SU-DHL-6 (cell line): ENCODE measurements around the gene ASB15.

Experiments used
- H2AFZ ChIP-seq: fragments of 200-600 bp; sonication (generic); 2 replicates; pipeline ENCODE4 v1.6.1; 2014; ENCODE audit warnings: low read depth, mild to moderate bottlenecking, moderate library complexity, mixed read lengths, antibody characterized with exemption, low read length; ENCODE audit not compliant: severe bottlenecking
- H3F3A ChIP-seq: fragments of 200-600 bp; shearing (Covaris generic); 2 replicates; pipeline ENCODE4 v1.6.0; 2016; ENCODE audit warnings: antibody characterized with exemption, mild to moderate bottlenecking; ENCODE audit not compliant: insufficient read depth
- H3K27ac ChIP-seq: fragments of 200-600 bp; sonication (generic); 2 replicates; pipeline ENCODE4 v1.5.1; 2016; ENCODE audit warnings: low read depth, mild to moderate bottlenecking, low read length, moderate library complexity, mixed read lengths
- H3K27me3 ChIP-seq: fragments of 200-600 bp; sonication (generic), shearing (Covaris generic); 2 replicates; pipeline ENCODE4 v1.6.0; 2014; ENCODE audit warnings: mild to moderate bottlenecking, low read length
- H3K36me3 ChIP-seq: fragments of 200-600 bp; sonication (generic); 2 replicates; pipeline ENCODE4 v1.6.1; 2014; ENCODE audit warnings: mild to moderate bottlenecking, low read length, mixed read lengths
- H3K4me2 ChIP-seq: fragments of 300-600, 200-600 bp; shearing (Covaris generic), sonication (generic); 2 replicates; pipeline ENCODE4 v1.6.0; 2014; ENCODE audit warnings: low read length, low read depth, mild to moderate bottlenecking; ENCODE audit not compliant: poor library complexity, severe bottlenecking
- H3K4me3 ChIP-seq: fragments of 200-600 bp; sonication (generic); 2 replicates; pipeline ENCODE4 v1.5.1; 2014; ENCODE audit warnings: antibody characterized with exemption, low read length, mild to moderate bottlenecking, mixed read lengths; ENCODE audit not compliant: insufficient read depth, poor library complexity, severe bottlenecking
- H3K79me2 ChIP-seq: fragments of 200-600 bp; sonication (generic); 2 replicates; pipeline ENCODE4 v1.6.1; 2014; ENCODE audit warnings: mild to moderate bottlenecking, low read length, moderate library complexity; ENCODE audit not compliant: insufficient read depth
- H3K9ac ChIP-seq: fragments of 200-600 bp; sonication (generic); 2 replicates; pipeline ENCODE4 v1.7.0; 2014; ENCODE audit warnings: mild to moderate bottlenecking, low read length
- H3K9me2 ChIP-seq: fragments of 200-600 bp; sonication (generic); replicated peaks from 2 replicates; pipeline ENCODE4 v1.6.1; 2014; ENCODE audit warnings: low read length; ENCODE audit not compliant: insufficient read depth
- H3K9me3 ChIP-seq: fragments of 200-600 bp; sonication (generic); 2 replicates; pipeline ENCODE4 v1.6.1; 2014; ENCODE audit warnings: low read length, mixed read lengths; ENCODE audit not compliant: insufficient read depth
- H4K20me1 ChIP-seq: fragments of 200-600 bp; sonication (generic); 2 replicates; pipeline ENCODE4 v1.6.1; 2014; ENCODE audit warnings: low read depth, mild to moderate bottlenecking, antibody characterized with exemption, low read length, moderate library complexity, mixed read lengths
- EZH2phosphoT487 ChIP-seq: fragments of 200-600 bp; sonication (generic), shearing (Covaris generic); conservative IDR thresholded peaks from 2 replicates; pipeline ENCODE4 v1.6.1; 2018; ENCODE audit warnings: mild to moderate bottlenecking, antibody characterized with exemption, low read length, moderate library complexity, mixed read lengths
- TF ChIP-seq, protein P1 (sequence below): fragments of 200-600 bp; sonication (generic); IDR thresholded peaks from one replicate; pipeline ENCODE4 v1.5.1; 2017; ENCODE audit warnings: antibody characterized with exemption, mild to moderate bottlenecking, low read length, moderate library complexity; ENCODE audit not compliant: insufficient read depth, poor library complexity, severe bottlenecking

Gene ASB15

DNA sequence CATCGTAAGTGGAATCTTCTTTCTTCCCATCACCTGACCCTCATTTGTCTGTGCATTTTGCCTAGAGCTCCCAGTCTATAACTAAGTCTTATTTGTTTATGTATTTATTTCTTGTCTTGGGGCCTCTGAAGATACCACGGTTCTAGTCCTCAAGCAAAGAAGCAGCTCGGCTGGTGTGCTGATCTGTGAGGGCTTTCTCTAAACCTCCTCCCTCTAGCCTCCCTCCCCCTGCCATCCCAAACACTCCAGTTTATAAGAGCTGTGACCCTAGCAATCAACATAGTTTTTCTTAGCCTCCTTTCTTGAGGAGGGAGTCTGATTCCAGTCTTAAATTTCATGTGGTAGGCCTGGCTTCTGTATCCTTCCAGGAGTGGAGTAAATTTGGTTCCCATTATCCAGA, 28.3 kb upstream of the ASB15 start:
- Histone ChIP-seq H3K9ac (no peak overlapping the region), H4K20me1 (no peaks in the 10 kb centered on the region), H3K4me3 (no peak overlapping the region), H3K4me2 (no peak overlapping the region), H3K27me3 (no peaks in the 10 kb centered on the region), H3K27ac (no peak overlapping the region), H3K9me2 (no peaks in the 10 kb centered on the region), H3K36me3 (no peaks in the 10 kb centered on the region), H3K79me2 (no peaks in the 10 kb centered on the region), H3F3A (no peaks in the 10 kb centered on the region), H2AFZ (no peak overlapping the region), H3K9me3 (no peaks in the 10 kb centered on the region)
- no peak for TF ChIP-seq EZH2phosphoT487

DNA sequence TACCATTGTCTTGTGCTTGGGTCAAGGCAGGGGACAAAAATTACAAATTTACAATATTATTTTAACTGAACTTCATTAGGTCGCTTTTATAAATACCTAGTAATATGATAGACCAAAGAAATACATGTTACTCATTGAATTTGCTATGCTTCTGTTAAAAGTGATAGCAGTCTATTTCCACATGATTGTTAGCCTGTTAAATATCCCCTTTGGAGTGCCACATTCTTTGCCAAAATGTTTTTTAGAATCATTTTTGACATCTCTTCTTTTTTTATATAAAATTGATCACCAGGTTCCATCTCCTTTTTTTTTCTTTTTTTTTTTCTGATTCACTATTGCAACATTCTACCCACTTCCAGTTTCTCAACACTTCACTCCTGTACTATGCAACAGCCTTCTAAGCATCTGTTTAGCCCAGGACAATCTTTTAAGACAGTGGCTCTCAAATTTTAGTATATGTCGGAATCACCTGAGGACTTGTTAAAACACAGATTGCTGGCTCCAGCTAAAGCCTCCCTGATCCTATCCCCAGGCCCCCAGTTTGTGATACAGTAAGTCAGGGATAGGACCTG, 27.6 kb upstream of the ASB15 start:
- H3K4me3 ChIP-seq, result no peak overlapping the region
- no peaks in the 10 kb centered on the region for H3K9me2 ChIP-seq
- no peak overlapping the region for H3K4me2 ChIP-seq
- H4K20me1 ChIP-seq, result no peaks in the 10 kb centered on the region
- no peak overlapping the region for H2AFZ ChIP-seq
- no peak overlapping the region for H3K9ac ChIP-seq
- H3F3A ChIP-seq, result no peaks in the 10 kb centered on the region
- no peaks in the 10 kb centered on the region for H3K36me3 ChIP-seq
- H3K9me3 ChIP-seq, result no peaks in the 10 kb centered on the region
- no peaks in the 10 kb centered on the region for H3K27me3 ChIP-seq
- TF ChIP-seq, protein P1, sequence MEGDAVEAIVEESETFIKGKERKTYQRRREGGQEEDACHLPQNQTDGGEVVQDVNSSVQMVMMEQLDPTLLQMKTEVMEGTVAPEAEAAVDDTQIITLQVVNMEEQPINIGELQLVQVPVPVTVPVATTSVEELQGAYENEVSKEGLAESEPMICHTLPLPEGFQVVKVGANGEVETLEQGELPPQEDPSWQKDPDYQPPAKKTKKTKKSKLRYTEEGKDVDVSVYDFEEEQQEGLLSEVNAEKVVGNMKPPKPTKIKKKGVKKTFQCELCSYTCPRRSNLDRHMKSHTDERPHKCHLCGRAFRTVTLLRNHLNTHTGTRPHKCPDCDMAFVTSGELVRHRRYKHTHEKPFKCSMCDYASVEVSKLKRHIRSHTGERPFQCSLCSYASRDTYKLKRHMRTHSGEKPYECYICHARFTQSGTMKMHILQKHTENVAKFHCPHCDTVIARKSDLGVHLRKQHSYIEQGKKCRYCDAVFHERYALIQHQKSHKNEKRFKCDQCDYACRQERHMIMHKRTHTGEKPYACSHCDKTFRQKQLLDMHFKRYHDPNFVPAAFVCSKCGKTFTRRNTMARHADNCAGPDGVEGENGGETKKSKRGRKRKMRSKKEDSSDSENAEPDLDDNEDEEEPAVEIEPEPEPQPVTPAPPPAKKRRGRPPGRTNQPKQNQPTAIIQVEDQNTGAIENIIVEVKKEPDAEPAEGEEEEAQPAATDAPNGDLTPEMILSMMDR, result no peak
- H3K79me2 ChIP-seq, result no peaks in the 10 kb centered on the region
- H3K27ac ChIP-seq, result no peak overlapping the region

DNA sequence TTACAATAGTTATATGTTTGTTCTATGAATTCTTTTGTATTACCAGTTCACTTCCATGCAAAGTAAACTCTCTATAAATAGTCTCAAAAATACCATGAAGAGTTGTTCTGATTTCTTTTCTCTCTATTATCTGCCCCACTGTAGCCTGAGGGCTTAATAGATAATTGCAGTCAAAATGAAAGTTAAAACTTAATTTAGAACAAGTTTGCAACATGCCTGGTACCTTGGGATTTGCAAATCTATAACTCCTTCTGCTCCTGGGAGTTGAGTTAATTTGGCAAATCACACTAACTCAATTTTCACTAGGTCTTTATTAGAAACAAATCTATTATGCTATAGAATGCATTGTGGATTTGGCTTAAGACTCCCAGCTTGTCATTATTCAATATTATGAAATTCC, 22.2 kb upstream of the ASB15 start:
- Histone ChIP-seq H3K4me3 (no peak overlapping the region), H3K9me3 (no peaks in the 10 kb centered on the region), H3K79me2 (no peaks in the 10 kb centered on the region), H2AFZ (no peak overlapping the region), H3K9me2 (no peaks in the 10 kb centered on the region), H3K36me3 (no peaks in the 10 kb centered on the region), H4K20me1 (no peaks in the 10 kb centered on the region; the same call in 1 of the 2 replicates), H3K27ac (no peak overlapping the region), H3K4me2 (no peak overlapping the region), H3K27me3 (no peaks in the 10 kb centered on the region), H3K9ac (no peak overlapping the region), H3F3A (no peaks in the 10 kb centered on the region)
- TF ChIP-seq, protein P1, result no peak
- TF ChIP-seq EZH2phosphoT487, result no peak

DNA sequence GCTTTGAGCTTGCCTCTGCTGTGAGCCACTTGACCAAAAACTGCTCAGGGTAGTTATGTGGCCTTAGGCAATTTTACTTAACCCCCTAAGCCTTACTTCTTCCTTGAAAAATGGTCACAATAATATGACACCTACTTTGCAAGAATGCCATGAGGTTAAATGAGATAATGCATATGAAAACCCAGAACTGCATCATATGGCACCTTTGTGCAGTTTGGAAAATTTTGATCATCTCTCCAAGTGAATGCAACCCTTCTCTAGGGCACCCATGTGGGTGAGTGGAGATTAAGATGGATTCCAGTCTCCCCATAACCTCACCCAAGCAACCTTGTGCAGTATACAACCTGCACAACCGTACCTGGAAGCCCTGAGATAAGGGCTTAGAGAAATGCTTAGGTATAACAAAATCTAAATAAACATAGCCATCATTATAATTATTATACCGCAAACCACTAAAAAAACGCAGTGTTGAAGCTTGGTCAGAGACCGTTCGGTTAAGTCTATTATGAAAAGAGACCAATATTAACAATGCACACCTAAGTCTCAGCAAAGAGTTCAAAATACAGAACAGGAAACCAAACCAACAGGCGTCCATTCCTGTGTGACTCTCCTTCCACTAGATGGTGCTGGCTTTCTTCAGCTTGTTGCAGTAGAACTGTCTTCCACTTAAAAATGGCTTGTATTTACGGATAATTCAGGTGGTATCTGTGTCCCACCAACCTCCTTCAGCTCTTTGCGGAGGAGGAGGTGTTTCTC, 21.0 kb upstream of the ASB15 start:
- Histone ChIP-seq H3K36me3 (no peaks in the 10 kb centered on the region), H4K20me1 (no peaks in the 10 kb centered on the region; the same call in 1 of the 2 replicates), H3K9ac (no peak overlapping the region), H3K9me3 (no peaks in the 10 kb centered on the region), H2AFZ (no peak overlapping the region), H3F3A (no peaks in the 10 kb centered on the region), H3K79me2 (no peaks in the 10 kb centered on the region), H3K27ac (no peak overlapping the region), H3K9me2 (no peaks in the 10 kb centered on the region), H3K4me3 (no peak overlapping the region), H3K4me2 (no peak overlapping the region), H3K27me3 (no peaks in the 10 kb centered on the region)
- no peak for TF ChIP-seq EZH2phosphoT487
- TF ChIP-seq, protein P1, result peak; percentile 44
